ENCODE measurements around the gene NCK2. TPM values are rescaled to one million over a fixed set of nuclear protein-coding genes. Genes with fewer than 3 reads are reported as not detected.

The NCK2 gene
- polyA plus RNA-seq, 1 of the 3 experiments (the other 2 are of a cell fraction): 42.8 TPM

GRCh38 chr2:105909215-105909614 lies 164.5 kb downstream of the NCK2 start:
- Histone ChIP-seq H3K9ac (no peak overlapping the region), H3K4me3 (ENCODE audit: low read depth in 2 of 2, low read length in 1 of 2) (no peak overlapping the region), H3K79me2 (ENCODE audit: insufficient read depth) (no peaks in the 10 kb centered on the region), H4K20me1 (ENCODE audit: insufficient read depth) (no peaks in the 10 kb centered on the region), H2AFZ (ENCODE audit: low read depth) (no peak overlapping the region), H3K27ac (ENCODE audit: low read depth in 2 of 2, low read length in 1 of 2) (no peak overlapping the region), H3K9me3 (no peaks in the 10 kb centered on the region), H3K36me3 (replicated peaks in 1 of 2; ENCODE audit: control insufficient read depth in 1 of 2, insufficient read depth in 2 of 2, low read length in 1 of 2) (no peaks in the 10 kb centered on the region), H3K4me1 (ENCODE audit: control insufficient read depth in 1 of 2, insufficient read depth in 2 of 2, low read depth in 1 of 2, low read length in 1 of 2) (no peaks in the 10 kb centered on the region), H3K9me2 (no peaks in the 10 kb centered on the region), H3K27me3 (ENCODE audit: insufficient read depth) (no peaks in the 10 kb centered on the region), H3K4me2 (no peak overlapping the region), H3F3A (replicated peaks; ENCODE audit: insufficient read depth) (no peaks in the 10 kb centered on the region)
- TF ChIP-seq ZBTB33 (IDR thresholded peaks at IDR 0.05; ENCODE audit: borderline replicate concordance, low read depth) (no peak), CHD2 (IDR thresholded peaks at IDR 0.05; ENCODE audit: low read length, partially characterized antibody) (no peak), SMC3 (IDR thresholded peaks at IDR 0.05; ENCODE audit: low read depth, low read length) (no peak), REST (IDR thresholded peaks at IDR 0.05; ENCODE audit: low read depth, low read length) (no peak), RFX5 (IDR thresholded peaks at IDR 0.05; ENCODE audit: low read length) (no peak)
- WGBS (ENCODE audit: low lambda C conversion rate): 56% methylated on average over 4 of the region's 4 CpGs
- POLR2A ChIA-PET: no interaction called here
- DNase-seq: no peak
- CTCF ChIA-PET: no interaction called here

GRCh38 chr2:105910497-105911238 lies 166.0 kb downstream of the NCK2 start:
- ChIA-PET POLR2A (no interaction called here), CTCF (interaction anchor here (0.6 kb wide), 1 partner anchor 19 kb away, joined by 3 read pairs; no protein-coding TSS in a partner anchor)
- DNase-seq: no peak
- Histone ChIP-seq H2AFZ (ENCODE audit: low read depth) (no peak overlapping the region), H3K79me2 (ENCODE audit: insufficient read depth) (no peaks in the 10 kb centered on the region), H3K36me3 (replicated peaks in 1 of 2; ENCODE audit: control insufficient read depth in 1 of 2, insufficient read depth in 2 of 2, low read length in 1 of 2) (no peaks in the 10 kb centered on the region), H3K4me3 (ENCODE audit: low read depth in 2 of 2, low read length in 1 of 2) (no peak overlapping the region), H3K27ac (ENCODE audit: low read depth in 2 of 2, low read length in 1 of 2) (no peak overlapping the region), H3K9ac (no peak overlapping the region), H3K27me3 (ENCODE audit: insufficient read depth) (no peaks in the 10 kb centered on the region), H3K9me3 (no peaks in the 10 kb centered on the region), H3K9me2 (no peaks in the 10 kb centered on the region), H3K4me1 (ENCODE audit: control insufficient read depth in 1 of 2, insufficient read depth in 2 of 2, low read depth in 1 of 2, low read length in 1 of 2) (no peaks in the 10 kb centered on the region), H3K4me2 (no peak overlapping the region), H3F3A (replicated peaks; ENCODE audit: insufficient read depth) (no peaks in the 10 kb centered on the region), H4K20me1 (ENCODE audit: insufficient read depth) (no peaks in the 10 kb centered on the region)
- 54% methylated on average over 13 of the region's 13 CpGs for WGBS (ENCODE audit: low lambda C conversion rate)
- TF ChIP-seq RFX5 (IDR thresholded peaks at IDR 0.05; ENCODE audit: low read length) (no peak), USF1 (IDR thresholded peaks at IDR 0.05; ENCODE audit: borderline replicate concordance, low read depth) (no peak), IRF3 (IDR thresholded peaks at IDR 0.05; ENCODE audit: low read depth, low read length) (no peak), FOXJ3 (CRISPR knock-in tag; IDR thresholded peaks at IDR 0.05) (no peak), MEF2A (IDR thresholded peaks at IDR 0.05; ENCODE audit: borderline replicate concordance, low read depth) (no peak), FOSL2 (IDR thresholded peaks at IDR 0.05; ENCODE audit: borderline replicate concordance, low read depth) (no peak), GABPA (IDR thresholded peaks at IDR 0.05; ENCODE audit: low read depth) (no peak), SMC3 (IDR thresholded peaks at IDR 0.05; ENCODE audit: low read depth, low read length) (no peak), SIN3A (IDR thresholded peaks at IDR 0.05; ENCODE audit: borderline replicate concordance, low read depth, low read length) (no peak), CHD2 (IDR thresholded peaks at IDR 0.05; ENCODE audit: low read length, partially characterized antibody) (no peak), NRF1 (IDR thresholded peaks at IDR 0.05; ENCODE audit: low read depth, low read length) (no peak), EZH2phosphoT487 (IDR thresholded peaks at IDR 0.05; ENCODE audit: borderline replicate concordance, low read depth) (no peak), TEAD4 (IDR thresholded peaks at IDR 0.05; ENCODE audit: borderline replicate concordance, insufficient read depth) (no peak), ELF1 (IDR thresholded peaks at IDR 0.05) (no peak), USF2 (IDR thresholded peaks at IDR 0.05; ENCODE audit: borderline replicate concordance, low read depth, low read length) (no peak), TCF12 (IDR thresholded peaks at IDR 0.05) (no peak)

Measured in SK-N-SH (cell line).